Smooth muscle cell (in vitro differentiated cells): Measurements from ENCODE around the gene CBFA2T3. TPM values are rescaled to one million over a fixed set of nuclear protein-coding genes. Genes with fewer than 3 reads are reported as not detected.

Source experiments
- DNase-seq: peaks from one replicate; lab custom pipeline; 2025; ENCODE audit not compliant: unreplicated experiment; lab: John Stamatoyannopoulos, UW
- H2AFZ ChIP-seq: fragments of 200-600 bp; sonication (generic); 2 replicates; pipeline ENCODE4 v1.6.0; 2016; ENCODE audit warnings: antibody characterized with exemption, low read depth, mild to moderate bottlenecking
- H3F3A ChIP-seq: fragments of 200-600 bp; sonication (generic); 2 replicates; pipeline ENCODE4 v1.6.0; 2017; ENCODE audit warnings: antibody characterized with exemption, low read depth
- H3K27ac ChIP-seq: fragments of 200-600 bp; sonication (generic); 2 replicates; pipeline ENCODE4 v1.5.1; 2016; ENCODE audit warnings: low read depth, mild to moderate bottlenecking
- H3K27me3 ChIP-seq: fragments of 200-600 bp; sonication (generic); 2 replicates; pipeline ENCODE4 v1.6.1; 2016; ENCODE audit warnings: low read depth, mild to moderate bottlenecking
- H3K36me3 ChIP-seq: fragments of 200-600 bp; sonication (generic); 2 replicates; pipeline ENCODE4 v1.5.1; 2016; ENCODE audit warnings: low read depth
- H3K4me1 ChIP-seq: fragments of 200-600 bp; sonication (generic); 2 replicates; pipeline ENCODE4 v1.5.1; 2016; ENCODE audit warnings: low read depth
- H3K4me2 ChIP-seq: fragments of 200-600 bp; sonication (generic); 2 replicates; pipeline ENCODE4 v1.6.0; 2016; ENCODE audit warnings: mild to moderate bottlenecking
- H3K4me3 ChIP-seq: fragments of 200-600 bp; sonication (generic); 2 replicates; pipeline ENCODE4 v1.5.1; 2016; ENCODE audit warnings: mild to moderate bottlenecking
- H3K79me2 ChIP-seq: fragments of 200-600 bp; sonication (generic); 2 replicates; pipeline ENCODE4 v1.6.0; 2016; ENCODE audit warnings: low read depth, mild to moderate bottlenecking
- H3K9ac ChIP-seq: fragments of 200-600 bp; sonication (generic); 2 replicates; pipeline ENCODE4 v1.6.0; 2016; ENCODE audit warnings: low read depth
- H3K9me3 ChIP-seq: fragments of 200-600 bp; sonication (generic); replicated peaks from 2 replicates; pipeline ENCODE4 v1.5.1; 2016; ENCODE audit warnings: low read depth
- H4K20me1 ChIP-seq: fragments of 200-600 bp; sonication (generic); 2 replicates; pipeline ENCODE4 v1.6.0; 2016; ENCODE audit warnings: low read depth
- CTCF ChIP-seq: fragments of 200-600 bp; sonication (generic); IDR thresholded peaks from 2 replicates; pipeline ENCODE4 v1.5.1; 2017; ENCODE audit warnings: borderline replicate concordance, mild to moderate bottlenecking, antibody characterized with exemption; ENCODE audit not compliant: insufficient read depth, poor library complexity, severe bottlenecking
- WGBS: methylation state at CpG from one replicate; pipeline ENCODE4 v1.1.7; 2016; ENCODE audit warnings: low lambda C conversion rate; 5-methylcytosine and 5-hydroxymethylcytosine counted together
- polyA plus RNA-seq: library from polyadenylated mRNA; unstranded; fragments of >200 nt; fragmentation: Nextera tagmentation; extraction: Ambion mirVana; gene quantifications from 2 replicates; pipeline ENCODE4 v1.2.1, GENCODE V29; 2016
- total RNA-seq: library from RNA; depleted of rRNA; stranded (reverse); fragments of >200 nt; gene quantifications from 2 replicates; pipeline ENCODE4 v1.2.3, GENCODE V29; 2014

Gene CBFA2T3
- total and polyA plus RNA-seq, 2 experiments from 2014 or later: 0.25 TPM; not detected in 1

DNA sequence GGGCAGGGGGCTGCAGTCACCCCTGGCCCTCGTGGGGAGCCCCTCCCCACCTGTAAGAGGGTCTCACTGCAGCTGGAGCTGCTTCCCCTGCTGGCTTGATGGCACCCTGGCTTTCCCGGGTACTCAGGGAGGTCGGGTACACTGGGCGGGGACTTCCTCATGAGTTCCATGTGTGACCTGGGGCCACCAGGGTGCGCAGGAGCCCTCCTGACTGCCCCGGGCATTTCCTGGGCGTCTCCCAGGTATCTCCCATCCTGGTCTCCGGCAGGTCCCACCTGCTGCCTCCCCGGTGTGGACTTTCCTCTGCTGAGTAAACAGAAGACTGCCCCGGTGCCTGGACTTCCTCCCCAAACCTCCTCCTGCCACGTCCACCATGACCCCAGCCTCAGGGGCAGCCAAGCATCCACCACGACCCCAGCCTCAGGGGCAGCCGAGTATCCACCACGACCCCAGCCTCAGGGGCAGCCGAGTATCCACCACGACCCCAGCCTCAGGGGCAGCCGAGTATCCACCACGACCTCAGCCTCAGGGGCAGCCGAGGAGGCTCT is 40.9 kb downstream of the CBFA2T3 start:
- no peaks in the 10 kb centered on the region for H3K9me3 ChIP-seq
- no peak overlapping the region for H2AFZ ChIP-seq
- H3K4me3 ChIP-seq: no peak overlapping the region
- DNase-seq: no peak
- H3K9ac ChIP-seq: no peak overlapping the region
- no peaks in the 10 kb centered on the region for H3K36me3 ChIP-seq
- no peaks in the 10 kb centered on the region for H3K4me1 ChIP-seq
- H3K27ac ChIP-seq: no peak overlapping the region
- no peak for TF ChIP-seq CTCF
- H3K4me2 ChIP-seq: no peak overlapping the region
- 77% methylated on average over 19 of the region's 19 CpGs for WGBS
- H4K20me1 ChIP-seq: no peaks in the 10 kb centered on the region
- H3F3A ChIP-seq: no peaks in the 10 kb centered on the region
- H3K79me2 ChIP-seq: no peaks in the 10 kb centered on the region
- peaks cover 23% of the 10 kb centered on the region for H3K27me3 ChIP-seq

DNA sequence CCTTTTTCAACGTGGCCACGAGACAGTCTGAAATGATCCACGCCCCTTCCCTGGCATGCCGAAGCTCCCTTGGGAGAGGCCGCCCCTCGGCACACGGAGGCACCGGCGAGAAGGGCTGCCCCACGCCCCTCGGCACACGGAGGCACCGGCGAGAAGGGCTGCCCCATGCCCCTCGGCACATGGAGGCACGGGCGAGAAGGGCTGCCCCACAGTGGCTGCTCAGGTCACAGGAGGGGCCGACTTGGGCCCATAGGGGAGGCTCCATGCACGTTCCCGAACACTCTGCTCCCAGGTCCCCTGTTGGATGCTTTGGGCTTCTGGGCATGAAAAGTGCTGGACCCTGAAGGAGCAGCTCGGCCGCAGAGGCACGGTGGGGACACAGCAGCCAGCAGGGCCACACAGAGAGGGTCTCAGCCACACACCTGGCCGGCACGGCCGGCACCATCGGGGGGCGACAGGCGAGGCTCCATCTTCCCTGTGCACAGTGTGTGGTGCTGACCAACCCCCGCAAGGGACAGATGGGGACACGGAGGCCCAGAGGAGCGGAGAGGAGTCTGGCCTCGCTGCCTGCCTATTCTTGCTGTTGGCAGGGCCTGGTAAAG is 42.8 kb downstream of the CBFA2T3 start:
- Histone ChIP-seq H3K9me3 (no peaks in the 10 kb centered on the region), H2AFZ (no peak overlapping the region), H3K27ac (no peak overlapping the region), H3K4me2 (no peak overlapping the region), H3K27me3 (peaks cover 5% of the 10 kb centered on the region), H4K20me1 (no peaks in the 10 kb centered on the region), H3K9ac (no peak overlapping the region), H3K79me2 (no peaks in the 10 kb centered on the region), H3K4me1 (no peaks in the 10 kb centered on the region), H3F3A (no peaks in the 10 kb centered on the region), H3K36me3 (no peaks in the 10 kb centered on the region), H3K4me3 (no peak overlapping the region)
- 81% methylated on average over 33 of the region's 33 CpGs for WGBS
- DNase-seq: no peak
- no peak for TF ChIP-seq CTCF

DNA sequence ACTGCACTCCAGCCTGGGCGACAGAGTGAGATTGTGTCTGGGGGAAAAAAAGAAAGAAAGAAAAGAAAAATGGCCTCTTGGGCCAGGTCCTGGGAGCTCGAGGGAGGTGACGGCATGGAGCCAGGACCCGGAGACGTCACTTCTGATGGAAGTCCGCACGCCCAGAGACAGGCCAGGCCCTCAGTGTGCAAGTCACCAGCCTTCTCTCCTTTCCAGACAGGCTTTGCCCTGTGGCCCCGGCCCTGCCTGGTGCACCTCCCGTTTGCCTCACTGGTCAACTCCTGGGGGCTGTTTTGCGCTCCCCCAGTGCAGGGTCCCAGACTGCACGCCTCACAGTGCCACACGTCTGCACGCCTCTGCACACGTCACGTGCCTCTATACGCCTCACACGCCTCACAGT is 44.1 kb downstream of the CBFA2T3 start:
- H2AFZ ChIP-seq: no peak overlapping the region
- H3K27ac ChIP-seq: no peak overlapping the region
- H3F3A ChIP-seq: no peaks in the 10 kb centered on the region
- WGBS: 94% methylated on average over 10 of the region's 17 CpGs
- TF ChIP-seq CTCF: no peak
- H3K9ac ChIP-seq: no peak overlapping the region
- no peaks in the 10 kb centered on the region for H3K36me3 ChIP-seq
- no peak for DNase-seq
- H3K4me2 ChIP-seq: no peak overlapping the region
- H3K27me3 ChIP-seq: no peaks in the 10 kb centered on the region
- no peaks in the 10 kb centered on the region for H3K4me1 ChIP-seq
- H3K9me3 ChIP-seq: no peaks in the 10 kb centered on the region
- H3K79me2 ChIP-seq: no peaks in the 10 kb centered on the region
- H4K20me1 ChIP-seq: no peaks in the 10 kb centered on the region
- no peak overlapping the region for H3K4me3 ChIP-seq

GRCh38 chr16:88931936-88932335 is 45.1 kb downstream of the CBFA2T3 start:
- H3K36me3 ChIP-seq: no peaks in the 10 kb centered on the region
- TF ChIP-seq CTCF: no peak
- no peak overlapping the region for H3K9ac ChIP-seq
- no peaks in the 10 kb centered on the region for H3K4me1 ChIP-seq
- H3K27me3 ChIP-seq: no peaks in the 10 kb centered on the region
- 96% methylated on average over 9 of the region's 21 CpGs for WGBS
- H3K27ac ChIP-seq: no peak overlapping the region
- no peaks in the 10 kb centered on the region for H3F3A ChIP-seq
- no peaks in the 10 kb centered on the region for H3K79me2 ChIP-seq
- H4K20me1 ChIP-seq: no peaks in the 10 kb centered on the region
- H3K4me3 ChIP-seq: no peak overlapping the region
- no peak overlapping the region for H3K4me2 ChIP-seq
- H2AFZ ChIP-seq: no peak overlapping the region
- DNase-seq: no peak
- H3K9me3 ChIP-seq: no peaks in the 10 kb centered on the region
